ENCODE measurements around the gene HTT-AS. TPM values are rescaled to one million over a fixed set of nuclear protein-coding genes. Genes with fewer than 3 reads are reported as not detected.

HTT-AS gene
- total RNA-seq (not detected), polyA plus RNA-seq (not detected)
- long read RNA-seq, donor 1: 0 reads
- long read RNA-seq, donor 2: 0 reads

DNA sequence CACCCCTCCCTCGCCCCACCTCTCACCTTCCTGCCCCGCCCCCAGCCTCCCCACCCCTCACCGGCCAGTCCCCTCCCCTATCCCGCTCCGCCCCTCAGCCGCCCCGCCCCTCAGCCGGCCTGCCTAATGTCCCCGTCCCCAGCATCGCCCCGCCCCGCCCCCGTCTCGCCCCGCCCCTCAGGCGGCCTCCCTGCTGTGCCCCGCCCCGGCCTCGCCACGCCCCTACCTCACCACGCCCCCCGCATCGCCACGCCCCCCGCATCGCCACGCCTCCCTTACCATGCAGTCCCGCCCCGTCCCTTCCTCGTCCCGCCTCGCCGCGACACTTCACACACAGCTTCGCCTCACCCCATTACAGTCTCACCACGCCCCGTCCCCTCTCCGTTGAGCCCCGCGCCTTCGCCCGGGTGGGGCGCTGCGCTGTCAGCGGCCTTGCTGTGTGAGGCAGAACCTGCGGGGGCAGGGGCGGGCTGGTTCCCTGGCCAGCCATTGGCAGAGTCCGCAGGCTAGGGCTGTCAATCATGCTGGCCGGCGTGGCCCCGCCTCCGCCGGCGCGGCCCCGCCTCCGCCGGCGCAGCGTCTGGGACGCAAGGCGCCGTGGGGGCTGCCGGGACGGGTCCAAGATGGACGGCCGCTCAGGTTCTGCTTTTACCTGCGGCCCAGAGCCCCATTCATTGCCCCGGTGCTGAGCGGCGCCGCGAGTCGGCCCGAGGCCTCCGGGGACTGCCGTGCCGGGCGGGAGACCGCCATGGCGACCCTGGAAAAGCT lies at the start of gene HTT-AS, which contains the start of gene HTT:
TSS of gene HTT-AS (minus strand) at position 461 of the 768 bp plus-strand sequence.
TSS of gene HTT (plus strand) at position 604 of the 768 bp plus-strand sequence. CDS start at position 749, 145 bp downstream.
- intact Hi-C loops (cut with DNase I): no loop called here

DNA sequence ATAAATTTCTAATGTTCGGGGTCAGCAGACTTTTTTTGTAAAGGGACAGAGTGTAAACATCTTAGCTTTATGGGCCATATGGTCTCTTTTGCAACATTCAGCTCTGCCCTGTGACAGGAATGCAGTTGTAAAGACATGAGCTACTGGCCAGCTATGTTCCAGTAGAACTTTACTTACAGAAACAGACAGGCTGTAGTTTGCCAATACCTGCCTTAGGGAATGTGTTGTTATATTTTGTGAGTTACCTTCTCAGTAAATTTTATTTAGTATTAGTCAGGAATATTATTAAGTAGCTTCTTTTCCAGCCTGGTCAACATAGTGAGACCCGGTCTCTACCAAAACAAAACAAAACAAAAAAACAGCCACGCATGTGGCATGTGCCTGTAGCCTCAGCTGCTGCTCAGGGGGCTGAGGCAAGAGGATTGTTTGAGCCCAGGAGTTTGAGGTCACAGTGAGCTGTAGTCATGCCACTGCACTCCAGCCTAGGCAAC lies 48.9 kb upstream of the HTT-AS start:
- H3K36me3 ChIP-seq (ENCODE audit: control insufficient read depth in 1 of 2, insufficient read depth in 2 of 2, low read length in 1 of 2): peaks cover 5 to 11% of the 10 kb centered on the region in 2 donors
- ATAC-seq (ENCODE audit: low FRiP score) (no peak), DNase-seq (no peak)
- no peaks in the 10 kb centered on the region for H3K27me3 ChIP-seq (ENCODE audit: control insufficient read depth in 1 of 2, insufficient read depth in 2 of 2, low read length in 1 of 2)
- H3K9me3 ChIP-seq (ENCODE audit: control insufficient read depth, low read length): peaks cover 2% of the 10 kb centered on the region
- H3K4me1 ChIP-seq (ENCODE audit: control insufficient read depth in 1 of 2, insufficient read depth in 2 of 2, low read length in 2 of 2): no peaks in the 10 kb centered on the region
- 47% methylated on average over 3 of the region's 3 CpGs for WGBS, 2 donors
- intact Hi-C loops (cut with DNase I): no loop called here
- no peak overlapping the region for H3K4me3 ChIP-seq (ENCODE audit: low read length in 2 of 2)
- no peak overlapping the region for H3K27ac ChIP-seq (ENCODE audit: low read depth in 1 of 2, low read length in 2 of 2)

More for the DNA sequence above, at the start of gene HTT-AS, which contains the start of gene HTT:
- WGBS, 2 donors: 0 to 2% methylated on average over 29 to 81 of the region's 81 CpGs
- DNase-seq: peak; percentile 98 to 100
- no peaks in the 10 kb centered on the region for H3K36me3 ChIP-seq (ENCODE audit: control insufficient read depth in 1 of 2, insufficient read depth in 2 of 2, low read length in 1 of 2)
- no peaks in the 10 kb centered on the region for H3K27me3 ChIP-seq (ENCODE audit: control insufficient read depth in 1 of 2, insufficient read depth in 2 of 2, low read length in 1 of 2)
- no peaks in the 10 kb centered on the region for H3K9me3 ChIP-seq (ENCODE audit: control insufficient read depth, low read length)
- peak within 1 kb of the TSS; percentile 70 to 83 for H3K4me3 ChIP-seq (ENCODE audit: low read length in 2 of 2)
- ATAC-seq (ENCODE audit: low FRiP score): peak; percentile 96
- H3K4me1 ChIP-seq (ENCODE audit: control insufficient read depth in 1 of 2, insufficient read depth in 2 of 2, low read length in 2 of 2): no peaks in the 10 kb centered on the region
- peak within 1 kb of the TSS in 1 of 2 donors; percentile 60 for H3K27ac ChIP-seq (ENCODE audit: low read depth in 1 of 2, low read length in 2 of 2)

DNA sequence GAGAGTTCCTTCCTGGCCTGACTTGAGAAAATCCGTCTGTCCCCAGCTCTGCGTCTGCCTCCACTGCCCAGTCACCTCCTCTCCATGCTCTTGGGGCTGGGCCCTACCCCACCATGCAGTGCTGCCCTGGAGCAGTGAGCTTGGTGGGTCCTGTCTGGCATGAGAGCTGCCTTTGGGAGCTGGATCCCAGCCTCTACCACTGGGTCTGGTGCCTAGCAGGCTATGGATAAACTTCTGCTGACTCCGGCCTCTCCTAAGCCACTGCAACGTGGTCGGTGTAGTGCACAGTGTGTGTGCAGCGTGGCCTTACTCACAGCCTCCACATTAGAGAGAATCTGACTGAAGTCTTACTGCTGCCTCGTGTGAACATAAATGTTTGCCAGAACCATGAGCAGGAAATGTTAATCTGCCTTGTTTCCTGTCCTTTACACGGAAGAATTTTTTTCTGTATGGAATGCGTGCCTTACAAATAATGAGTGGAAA lies 47.8 kb upstream of the HTT-AS start:
- H3K4me3 ChIP-seq (ENCODE audit: low read length in 2 of 2): no peak overlapping the region
- intact Hi-C loops (cut with DNase I): no loop called here
- H3K36me3 ChIP-seq (ENCODE audit: control insufficient read depth in 1 of 2, insufficient read depth in 2 of 2, low read length in 1 of 2): peaks cover 2 to 4% of the 10 kb centered on the region in 2 donors
- ATAC-seq (ENCODE audit: low FRiP score) (peak; percentile 63), DNase-seq (no peak)
- H3K27me3 ChIP-seq (ENCODE audit: control insufficient read depth in 1 of 2, insufficient read depth in 2 of 2, low read length in 1 of 2): no peaks in the 10 kb centered on the region
- H3K27ac ChIP-seq (ENCODE audit: low read depth in 1 of 2, low read length in 2 of 2): peak overlapping the region in 1 of 2 donors; percentile 60
- 43 to 47% methylated on average over 9 of the region's 9 CpGs for WGBS, 2 donors
- H3K9me3 ChIP-seq (ENCODE audit: control insufficient read depth, low read length): peaks cover under 1% of the 10 kb centered on the region
- no peaks in the 10 kb centered on the region for H3K4me1 ChIP-seq (ENCODE audit: control insufficient read depth in 1 of 2, insufficient read depth in 2 of 2, low read length in 2 of 2)

DNA sequence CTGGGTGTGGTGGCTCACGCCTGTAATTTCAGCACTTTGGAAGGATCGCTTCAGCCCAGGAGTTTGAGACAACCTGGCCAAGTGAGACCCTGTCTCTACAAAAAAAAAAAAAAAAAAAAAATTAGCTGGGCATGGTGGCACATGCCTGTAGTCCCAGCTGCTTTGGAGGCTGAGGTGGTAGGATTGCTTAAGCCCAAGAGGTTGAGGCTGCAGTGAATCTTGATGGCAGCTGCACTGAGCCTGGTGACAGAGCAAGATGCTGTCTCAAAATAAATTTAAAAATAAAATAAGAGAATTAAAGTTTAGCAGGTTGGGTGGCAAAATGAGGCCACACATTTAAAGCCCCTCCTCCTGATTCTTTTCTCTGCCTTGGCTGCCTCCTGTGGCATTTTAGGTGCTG lies 47.3 kb upstream of the HTT-AS start:
- Histone ChIP-seq H3K36me3 (ENCODE audit: control insufficient read depth in 1 of 2, insufficient read depth in 2 of 2, low read length in 1 of 2) (peaks cover 2 to 4% of the 10 kb centered on the region in 2 donors), H3K9me3 (ENCODE audit: control insufficient read depth, low read length) (no peaks in the 10 kb centered on the region), H3K27ac (ENCODE audit: low read depth in 1 of 2, low read length in 2 of 2) (no peak overlapping the region), H3K27me3 (ENCODE audit: control insufficient read depth in 1 of 2, insufficient read depth in 2 of 2, low read length in 1 of 2) (no peaks in the 10 kb centered on the region), H3K4me1 (ENCODE audit: control insufficient read depth in 1 of 2, insufficient read depth in 2 of 2, low read length in 2 of 2) (no peaks in the 10 kb centered on the region), H3K4me3 (ENCODE audit: low read length in 2 of 2) (no peak overlapping the region)
- ATAC-seq (ENCODE audit: low FRiP score): no peak
- DNase-seq: no peak
- 89 to 98% methylated on average over 2 of the region's 2 CpGs for WGBS, 2 donors
- intact Hi-C loops (cut with DNase I): no loop called here

DNA sequence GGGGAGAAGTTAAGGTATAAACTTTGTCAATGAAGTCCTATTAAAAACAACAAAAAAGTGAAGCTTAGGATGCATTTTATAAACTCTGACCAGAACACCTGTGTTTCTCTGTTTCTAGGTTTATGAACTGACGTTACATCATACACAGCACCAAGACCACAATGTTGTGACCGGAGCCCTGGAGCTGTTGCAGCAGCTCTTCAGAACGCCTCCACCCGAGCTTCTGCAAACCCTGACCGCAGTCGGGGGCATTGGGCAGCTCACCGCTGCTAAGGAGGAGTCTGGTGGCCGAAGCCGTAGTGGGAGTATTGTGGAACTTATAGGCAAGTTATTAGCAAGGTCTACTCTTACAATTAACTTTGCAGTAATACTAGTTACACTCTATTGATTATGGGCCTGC lies 46.8 kb upstream of the HTT-AS start:
- no peaks in the 10 kb centered on the region for H3K4me1 ChIP-seq (ENCODE audit: control insufficient read depth in 1 of 2, insufficient read depth in 2 of 2, low read length in 2 of 2)
- H3K4me3 ChIP-seq (ENCODE audit: low read length in 2 of 2): no peak overlapping the region
- intact Hi-C loops (cut with DNase I): no loop called here
- H3K9me3 ChIP-seq (ENCODE audit: control insufficient read depth, low read length): no peaks in the 10 kb centered on the region
- no peak for ATAC-seq (ENCODE audit: low FRiP score)
- no peaks in the 10 kb centered on the region for H3K27me3 ChIP-seq (ENCODE audit: control insufficient read depth in 1 of 2, insufficient read depth in 2 of 2, low read length in 1 of 2)
- H3K27ac ChIP-seq (ENCODE audit: low read depth in 1 of 2, low read length in 2 of 2): no peak overlapping the region
- peaks cover 6 to 7% of the 10 kb centered on the region in 2 donors for H3K36me3 ChIP-seq (ENCODE audit: control insufficient read depth in 1 of 2, insufficient read depth in 2 of 2, low read length in 1 of 2)
- 94% methylated on average over 9 of the region's 9 CpGs for WGBS, 2 donors
- DNase-seq: no peak

DNA sequence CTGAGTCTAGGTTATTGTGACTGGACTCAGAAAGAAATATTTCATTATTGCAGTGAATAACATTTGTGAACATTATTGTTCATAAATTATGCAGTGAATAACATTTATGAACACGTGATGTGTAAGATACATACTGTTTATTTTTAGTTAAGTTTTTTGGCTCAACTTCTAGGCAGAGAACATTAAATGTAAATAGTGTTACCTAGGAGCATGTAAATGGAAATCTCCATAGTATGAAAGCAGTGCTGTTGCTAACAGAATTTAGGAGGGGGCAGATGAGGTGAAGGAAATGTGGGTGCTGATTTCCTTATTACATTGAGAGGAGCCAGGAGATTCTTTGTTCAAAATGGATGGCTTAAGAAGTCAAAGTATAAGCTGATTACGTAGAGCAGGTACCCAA lies 45.1 kb upstream of the HTT-AS start:
- WGBS, 2 donors: 73% methylated on average over 2 of the region's 2 CpGs
- H3K4me1 ChIP-seq (ENCODE audit: control insufficient read depth in 1 of 2, insufficient read depth in 2 of 2, low read length in 2 of 2): no peaks in the 10 kb centered on the region

DNA sequence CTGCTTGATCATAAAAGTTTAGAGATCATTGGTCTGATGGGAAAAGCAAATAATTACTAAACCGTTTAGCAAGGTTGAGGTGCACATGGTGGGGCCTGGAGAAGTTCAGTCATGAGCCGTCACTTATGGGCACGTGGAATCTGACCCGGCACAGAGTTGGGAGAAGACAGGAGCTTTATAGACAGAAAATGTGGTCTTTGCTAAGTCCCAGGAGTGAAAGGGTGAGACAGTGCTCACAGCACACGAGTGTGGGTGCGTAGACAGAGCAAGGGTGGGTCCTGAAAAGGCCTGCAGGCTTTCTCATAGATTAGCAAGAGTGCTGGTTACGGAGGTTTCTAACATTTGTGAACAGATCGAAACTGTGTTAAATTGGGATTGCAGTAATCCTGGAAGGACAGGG lies 44.0 kb upstream of the HTT-AS start:
- Histone ChIP-seq H3K27me3 (ENCODE audit: control insufficient read depth in 1 of 2, insufficient read depth in 2 of 2, low read length in 1 of 2) (no peaks in the 10 kb centered on the region), H3K27ac (ENCODE audit: low read depth in 1 of 2, low read length in 2 of 2) (no peak overlapping the region), H3K4me3 (ENCODE audit: low read length in 2 of 2) (no peak overlapping the region), H3K4me1 (ENCODE audit: control insufficient read depth in 1 of 2, insufficient read depth in 2 of 2, low read length in 2 of 2) (no peaks in the 10 kb centered on the region), H3K9me3 (ENCODE audit: control insufficient read depth, low read length) (no peaks in the 10 kb centered on the region), H3K36me3 (ENCODE audit: control insufficient read depth in 1 of 2, insufficient read depth in 2 of 2, low read length in 1 of 2) (peaks cover 6 to 8% of the 10 kb centered on the region in 2 donors)
- 74 to 75% methylated on average over 8 of the region's 8 CpGs for WGBS, 2 donors
- intact Hi-C loops (cut with DNase I): no loop called here
- ATAC-seq (ENCODE audit: low FRiP score) (no peak), DNase-seq (no peak)

More for the DNA sequence above, 45.1 kb upstream of the HTT-AS start:
- no peak for DNase-seq
- intact Hi-C loops (cut with DNase I): no loop called here
- no peak overlapping the region for H3K4me3 ChIP-seq (ENCODE audit: low read length in 2 of 2)
- H3K27me3 ChIP-seq (ENCODE audit: control insufficient read depth in 1 of 2, insufficient read depth in 2 of 2, low read length in 1 of 2): no peaks in the 10 kb centered on the region
- H3K9me3 ChIP-seq (ENCODE audit: control insufficient read depth, low read length): no peaks in the 10 kb centered on the region
- ATAC-seq (ENCODE audit: low FRiP score): no peak
- H3K36me3 ChIP-seq (ENCODE audit: control insufficient read depth in 1 of 2, insufficient read depth in 2 of 2, low read length in 1 of 2): peaks cover 6 to 8% of the 10 kb centered on the region in 2 donors
- no peak overlapping the region for H3K27ac ChIP-seq (ENCODE audit: low read depth in 1 of 2, low read length in 2 of 2)

DNA sequence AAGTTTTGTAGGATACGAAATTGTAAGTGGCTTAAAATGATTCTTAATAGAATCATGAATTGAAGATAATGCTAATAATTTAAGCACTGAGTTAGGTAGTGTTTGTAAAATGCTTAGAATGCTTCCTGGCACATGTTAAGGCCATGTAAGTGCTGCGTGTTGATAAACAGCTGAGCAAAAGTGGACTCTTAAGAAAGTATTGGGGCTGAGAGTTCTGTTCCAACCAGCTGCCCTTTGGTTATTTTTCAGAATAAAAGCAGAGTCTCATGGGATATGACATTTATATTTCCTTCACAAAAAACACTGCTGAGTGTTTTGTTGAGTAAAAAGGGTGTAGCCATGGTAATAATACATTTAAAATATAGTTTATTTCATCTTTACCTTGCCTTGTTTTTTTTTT lies 42.6 kb upstream of the HTT-AS start:
- ATAC-seq (ENCODE audit: low FRiP score) (no peak), DNase-seq (no peak)
- Histone ChIP-seq H3K9me3 (ENCODE audit: control insufficient read depth, low read length) (no peaks in the 10 kb centered on the region), H3K27me3 (ENCODE audit: control insufficient read depth in 1 of 2, insufficient read depth in 2 of 2, low read length in 1 of 2) (no peaks in the 10 kb centered on the region), H3K36me3 (ENCODE audit: control insufficient read depth in 1 of 2, insufficient read depth in 2 of 2, low read length in 1 of 2) (peaks cover 6 to 10% of the 10 kb centered on the region in 2 donors), H3K4me3 (ENCODE audit: low read length in 2 of 2) (no peak overlapping the region), H3K27ac (ENCODE audit: low read depth in 1 of 2, low read length in 2 of 2) (no peak overlapping the region), H3K4me1 (ENCODE audit: control insufficient read depth in 1 of 2, insufficient read depth in 2 of 2, low read length in 2 of 2) (no peaks in the 10 kb centered on the region)
- 72 to 74% methylated on average over 2 of the region's 2 CpGs for WGBS, 2 donors
- intact Hi-C loops (cut with DNase I): no loop called here

Data from aorta (tissue), 5 donors.